IMR-90 (cell line): ENCODE data around the gene MICU1.

Source experiments
- CEBPB ChIP-seq: IDR thresholded peaks from 2 replicates; pipeline ENCODE4 v1.6.1; 2012; ENCODE audit warnings: low read depth, low read length, improper control_type of control experiment
- CTCF ChIP-seq: conservative IDR thresholded peaks from 2 replicates; pipeline ENCODE4 v1.5.1; 2012; ENCODE audit warnings: mild to moderate bottlenecking, low read depth, low read length, improper control_type of control experiment
- FOS ChIP-seq: fragments of 150-350 bp; IDR thresholded peaks from 2 replicates; pipeline ENCODE4 v1.6.1; 2016; ENCODE audit warnings: low read depth, low read length
- MAFK ChIP-seq: IDR thresholded peaks from 2 replicates; pipeline ENCODE4 v1.6.1; 2012; ENCODE audit warnings: low read depth, low read length, improper control_type of control experiment
- MAZ ChIP-seq: IDR thresholded peaks from 2 replicates; pipeline ENCODE4 v1.6.1; 2012; ENCODE audit warnings: low read depth, mild to moderate bottlenecking, low read length, improper control_type of control experiment, moderate library complexity, borderline replicate concordance
- POLR2A ChIP-seq: IDR thresholded peaks from 2 replicates; pipeline ENCODE4 v1.6.1; 2012; ENCODE audit warnings: mild to moderate bottlenecking, low read depth, low read length
- RAD21 ChIP-seq: IDR thresholded peaks from 2 replicates; pipeline ENCODE4 v1.6.1; 2012; ENCODE audit warnings: low read length, improper control_type of control experiment
- RCOR1 ChIP-seq: IDR thresholded peaks from 2 replicates; pipeline ENCODE4 v1.6.1; 2012; ENCODE audit warnings: mild to moderate bottlenecking, low read length, improper control_type of control experiment; ENCODE audit not compliant: insufficient replicate concordance
- TF ChIP-seq, protein P1 (sequence below): fragments of 150-350 bp; IDR thresholded peaks from 2 replicates; pipeline ENCODE4 v1.6.1; 2016; ENCODE audit warnings: low read depth, mild to moderate bottlenecking, low read length, moderate library complexity, borderline replicate concordance

- TF ChIP-seq POLR2A (no peak), CTCF (no peak), MAZ (no peak), RAD21 (no peak), MAFK (no peak), CEBPB (no peak), FOS (no peak), RCOR1 (no peak)
- TF ChIP-seq, protein P1, sequence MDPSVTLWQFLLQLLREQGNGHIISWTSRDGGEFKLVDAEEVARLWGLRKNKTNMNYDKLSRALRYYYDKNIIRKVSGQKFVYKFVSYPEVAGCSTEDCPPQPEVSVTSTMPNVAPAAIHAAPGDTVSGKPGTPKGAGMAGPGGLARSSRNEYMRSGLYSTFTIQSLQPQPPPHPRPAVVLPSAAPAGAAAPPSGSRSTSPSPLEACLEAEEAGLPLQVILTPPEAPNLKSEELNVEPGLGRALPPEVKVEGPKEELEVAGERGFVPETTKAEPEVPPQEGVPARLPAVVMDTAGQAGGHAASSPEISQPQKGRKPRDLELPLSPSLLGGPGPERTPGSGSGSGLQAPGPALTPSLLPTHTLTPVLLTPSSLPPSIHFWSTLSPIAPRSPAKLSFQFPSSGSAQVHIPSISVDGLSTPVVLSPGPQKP, result no peak
These were observed 293.3 kb downstream of the MICU1 start for GRCh38 chr10:72332423-72333111.
